Hepatocyte (in vitro differentiated cells): ENCODE measurements around the gene MARCHF2. TPM values are rescaled to one million over a fixed set of nuclear protein-coding genes. Genes with fewer than 3 reads are reported as not detected.

Source experiments
- DNase-seq: peaks from one replicate; pipeline ENCODE4 v3.0.0-alpha.2; 2016; ENCODE audit warnings: low spot score
- H2AFZ ChIP-seq: fragments of 200-600 bp; sonication (generic); 2 replicates; pipeline ENCODE4 v1.6.0; 2016; ENCODE audit warnings: antibody characterized with exemption, mild to moderate bottlenecking
- H3K27ac ChIP-seq: fragments of 200-600 bp; sonication (generic); 2 replicates; pipeline ENCODE4 v1.5.1; 2016; ENCODE audit warnings: mild to moderate bottlenecking
- H3K27me3 ChIP-seq: fragments of 200-600 bp; sonication (generic); 2 replicates; pipeline ENCODE4 v1.6.1; 2016
- H3K36me3 ChIP-seq: fragments of 200-600 bp; sonication (generic); replicated peaks from 2 replicates; pipeline ENCODE4 v1.5.1; 2016; ENCODE audit warnings: low read depth; ENCODE audit not compliant: insufficient read depth
- H3K4me1 ChIP-seq: fragments of 200-600 bp; sonication (generic); 2 replicates; pipeline ENCODE4 v1.5.1; 2016; ENCODE audit warnings: mild to moderate bottlenecking, moderate library complexity; ENCODE audit not compliant: insufficient read depth
- H3K4me2 ChIP-seq: fragments of 200-600 bp; sonication (generic); 2 replicates; pipeline ENCODE4 v1.6.0; 2016
- H3K4me3 ChIP-seq: fragments of 200-600 bp; sonication (generic); 2 replicates; pipeline ENCODE4 v1.5.1; 2016; ENCODE audit warnings: mild to moderate bottlenecking
- H3K79me2 ChIP-seq: fragments of 200-600 bp; sonication (generic); 2 replicates; pipeline ENCODE4 v1.6.0; 2017; ENCODE audit warnings: mild to moderate bottlenecking
- H3K9me2 ChIP-seq: fragments of 200-600 bp; sonication (generic); replicated peaks from 2 replicates; pipeline ENCODE4 v1.6.0; 2017; ENCODE audit warnings: mild to moderate bottlenecking; ENCODE audit not compliant: insufficient read depth
- H3K9me3 ChIP-seq: fragments of 200-600 bp; sonication (generic); 2 replicates; pipeline ENCODE4 v1.5.1; 2016; ENCODE audit warnings: low read depth, mild to moderate bottlenecking
- H4K20me1 ChIP-seq: fragments of 200-600 bp; sonication (generic); 2 replicates; pipeline ENCODE4 v1.6.0; 2016; ENCODE audit warnings: mild to moderate bottlenecking; ENCODE audit not compliant: insufficient read depth, poor library complexity, severe bottlenecking
- CTCF ChIP-seq: fragments of 200-600 bp; sonication (generic); IDR thresholded peaks from 2 replicates; pipeline ENCODE4 v1.5.1; 2016; ENCODE audit warnings: antibody characterized with exemption, mild to moderate bottlenecking; ENCODE audit not compliant: poor library complexity
- EZH2 ChIP-seq: fragments of 200-600 bp; sonication (generic); IDR thresholded peaks from 2 replicates; pipeline ENCODE4 v1.6.1; 2016; ENCODE audit warnings: antibody characterized with exemption, mild to moderate bottlenecking, borderline replicate concordance
- EZH2phosphoT487 ChIP-seq: fragments of 200-600 bp; sonication (generic); IDR thresholded peaks from one replicate; pipeline ENCODE4 v1.6.1; 2018; ENCODE audit warnings: antibody characterized with exemption, mild to moderate bottlenecking, low read depth, moderate library complexity; ENCODE audit not compliant: unreplicated experiment, severe bottlenecking
- WGBS: methylation state at CpG from one replicate; pipeline ENCODE4 v1.1.6; 2016; ENCODE audit warnings: low lambda C conversion rate; ENCODE audit errors: missing lambda C conversion rate; 5-methylcytosine and 5-hydroxymethylcytosine counted together
- microRNA-seq: library from miRNA; unstranded; fragments of <30 nt; microRNA quantifications from one replicate; pipeline ENCODE4, GENCODE V29; 2017
- polyA plus RNA-seq: library from polyadenylated mRNA; unstranded; fragments of >200 nt; fragmentation: Nextera tagmentation; extraction: Ambion mirVana; gene quantifications from 2 replicates; pipeline ENCODE4 v1.2.1, GENCODE V29; 2016
- small RNA-seq: library from RNA; depleted of rRNA; stranded (forward); fragments of <200 nt; gene quantifications from one replicate; pipeline ENCODE3, GENCODE V24; 2014
- total RNA-seq: library from RNA; depleted of rRNA; stranded (reverse); fragments of >200 nt; gene quantifications from 2 replicates; pipeline ENCODE4 v1.2.3, GENCODE V29; 2014

MARCHF2 gene
- total and polyA plus RNA-seq, 2 experiments from 2014 or later, result 38.5 to 73.5 TPM

DNA sequence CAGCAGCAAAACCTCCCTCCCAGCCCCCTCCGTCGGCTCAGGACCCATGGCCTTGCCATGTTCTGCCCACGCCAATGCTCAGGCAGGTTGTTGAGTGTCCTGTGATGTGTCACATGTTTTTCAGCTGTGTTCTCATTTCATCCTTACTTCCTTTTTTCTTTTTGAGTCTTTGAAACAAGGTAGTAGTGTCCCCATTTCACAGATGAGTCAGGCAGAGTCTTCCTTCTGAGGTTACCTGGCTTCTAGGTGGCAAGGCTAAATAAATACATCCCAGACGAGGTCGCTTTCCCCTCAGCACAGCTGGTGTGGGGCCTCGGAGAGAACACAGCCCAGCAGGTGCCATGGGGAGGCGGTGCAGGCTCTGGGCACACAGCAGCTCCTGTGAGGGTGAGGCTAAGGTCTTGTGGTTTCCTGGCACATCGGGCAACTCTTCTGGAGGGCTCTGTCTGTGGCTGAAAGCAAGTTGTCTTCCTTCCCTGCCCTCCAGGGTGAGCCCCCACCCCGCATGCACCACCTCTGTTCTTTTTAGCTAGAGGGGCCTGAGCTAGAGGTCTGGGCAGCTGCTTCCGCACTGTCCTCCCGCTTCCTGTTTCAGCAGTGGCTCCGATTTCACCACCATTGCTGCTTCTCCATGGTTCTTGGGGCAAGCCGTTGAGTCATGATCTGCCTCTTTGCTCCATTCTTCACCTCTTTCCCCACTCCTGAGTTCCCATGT, 74.2 kb downstream of the MARCHF2 start:
- H4K20me1 ChIP-seq, result peaks cover 31% of the 10 kb centered on the region
- no peak for DNase-seq
- WGBS, result 94% methylated on average over 13 of the region's 13 CpGs
- H3K9me3 ChIP-seq, result no peaks in the 10 kb centered on the region
- no peak overlapping the region for H3K4me2 ChIP-seq
- no peak overlapping the region for H2AFZ ChIP-seq
- H3K27ac ChIP-seq, result no peak overlapping the region
- no peaks in the 10 kb centered on the region for H3K4me1 ChIP-seq
- no peak overlapping the region for H3K4me3 ChIP-seq
- H3K27me3 ChIP-seq, result no peaks in the 10 kb centered on the region
- no peaks in the 10 kb centered on the region for H3K36me3 ChIP-seq
- peaks cover 19% of the 10 kb centered on the region for H3K79me2 ChIP-seq
- no peak for TF ChIP-seq CTCF
- TF ChIP-seq EZH2phosphoT487, result no peak
- TF ChIP-seq EZH2, result no peak
- H3K9me2 ChIP-seq, result no peaks in the 10 kb centered on the region

DNA sequence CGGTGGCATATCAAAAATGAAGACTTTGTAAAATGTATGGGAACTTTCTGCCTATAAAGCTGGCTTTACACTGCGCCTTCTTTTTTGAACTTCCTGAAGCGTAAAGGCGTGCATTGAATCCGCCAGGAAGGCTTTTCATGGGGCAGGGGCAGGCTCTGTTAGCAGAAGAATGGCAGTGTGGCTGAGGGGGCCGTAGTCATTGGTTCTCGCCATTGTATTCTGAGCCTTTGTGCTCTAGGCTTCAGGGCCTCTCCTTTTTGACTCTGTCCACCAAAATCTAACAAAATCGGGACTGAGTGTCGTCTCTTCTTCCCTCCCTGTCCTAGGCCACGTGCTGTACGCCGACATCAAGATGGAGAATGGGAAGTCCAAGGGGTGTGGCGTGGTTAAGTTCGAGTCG, 75.3 kb downstream of the MARCHF2 start:
- Histone ChIP-seq H3K79me2 (peaks cover 9% of the 10 kb centered on the region), H3K4me1 (no peaks in the 10 kb centered on the region), H3K9me3 (no peaks in the 10 kb centered on the region), H2AFZ (no peak overlapping the region), H3K4me2 (no peak overlapping the region), H3K4me3 (no peak overlapping the region), H3K27me3 (no peaks in the 10 kb centered on the region), H3K9me2 (no peaks in the 10 kb centered on the region), H3K36me3 (no peaks in the 10 kb centered on the region), H3K27ac (no peak overlapping the region), H4K20me1 (peaks cover 20% of the 10 kb centered on the region)
- no peak for DNase-seq
- 88% methylated on average over 15 of the region's 15 CpGs for WGBS
- no peak for TF ChIP-seq EZH2phosphoT487
- no peak for TF ChIP-seq EZH2

Small RNA genes within 50 kb of the gene (microRNA-seq; reads per million reads assigned to microRNA genes)
- gene MIR4999, result 2.7 reads per million

Small RNA genes within 50 kb of the gene (small RNA-seq; reads per million reads assigned to genes)
- gene MIR4999, result not detected

Other genes with a start within 250 kb of the MARCHF2 start
- 79.6 and 82.6 TPM in 2 replicates for gene CERS4, start 203.9 kb upstream of the MARCHF2 start, total RNA-seq
- 69.2 and 86.0 TPM in 2 replicates for gene CERS4, start 203.9 kb upstream of the MARCHF2 start, polyA plus RNA-seq
- gene CD320, start 104.9 kb upstream of the MARCHF2 start, total RNA-seq, result 44.5 and 53.8 TPM in 2 replicates
- gene CD320, start 104.9 kb upstream of the MARCHF2 start, polyA plus RNA-seq, result 77.5 and 91.4 TPM in 2 replicates
- gene NDUFA7, start 91.9 kb upstream of the MARCHF2 start, total RNA-seq, result 34.4 and 44.9 TPM in 2 replicates
- gene NDUFA7, start 91.9 kb upstream of the MARCHF2 start, polyA plus RNA-seq, result 115 and 124 TPM in 2 replicates
- 293 and 312 TPM in 2 replicates for gene RPS28, start 91.8 kb upstream of the MARCHF2 start, total RNA-seq
- gene RPS28, start 91.8 kb upstream of the MARCHF2 start, polyA plus RNA-seq, result 683 and 693 TPM in 2 replicates
- gene KANK3, start 70.0 kb upstream of the MARCHF2 start, total RNA-seq, result 0.56 and 3.2 TPM in 2 replicates
- 1.2 TPM in 1 of 2 replicates, not detected in the other for gene KANK3, start 70.0 kb upstream of the MARCHF2 start, polyA plus RNA-seq
- 12.0 and 14.7 TPM in 2 replicates for gene ANGPTL4, start 49.1 kb upstream of the MARCHF2 start, total RNA-seq
- gene ANGPTL4, start 49.1 kb upstream of the MARCHF2 start, polyA plus RNA-seq, result 23.4 and 26.3 TPM in 2 replicates
- gene RAB11B, start 22.9 kb upstream of the MARCHF2 start, total RNA-seq, result 30.9 and 47.1 TPM in 2 replicates
- 174 and 216 TPM in 2 replicates for gene RAB11B, start 22.9 kb upstream of the MARCHF2 start, polyA plus RNA-seq
- 64.7 and 69.3 TPM in 2 replicates for gene HNRNPM, start 31.7 kb downstream of the MARCHF2 start, total RNA-seq
- 159 and 161 TPM in 2 replicates for gene HNRNPM, start 31.7 kb downstream of the MARCHF2 start, polyA plus RNA-seq
- 0.44 and 0.73 TPM in 2 replicates for gene PRAM1, start 89.3 kb downstream of the MARCHF2 start, total RNA-seq
- gene PRAM1, start 89.3 kb downstream of the MARCHF2 start, polyA plus RNA-seq, result 0.48 and 0.91 TPM in 2 replicates
- gene ZNF414, start 100.9 kb downstream of the MARCHF2 start, total RNA-seq, result 3.8 and 5.7 TPM in 2 replicates
- 54.2 and 54.3 TPM in 2 replicates for gene ZNF414, start 100.9 kb downstream of the MARCHF2 start, polyA plus RNA-seq
- 0.13 and 0.92 TPM in 2 replicates for gene MYO1F, start 164.1 kb downstream of the MARCHF2 start, total RNA-seq
- gene MYO1F, start 164.1 kb downstream of the MARCHF2 start, polyA plus RNA-seq, result 1.0 and 3.1 TPM in 2 replicates
- 22.1 and 31.9 TPM in 2 replicates for gene ADAMTS10, start 197.4 kb downstream of the MARCHF2 start, total RNA-seq
- 15.8 and 28.5 TPM in 2 replicates for gene ADAMTS10, start 197.4 kb downstream of the MARCHF2 start, polyA plus RNA-seq
- not detected in 2 replicates for gene NFILZ, start 217.3 kb downstream of the MARCHF2 start, total RNA-seq
- not detected in 2 replicates for gene NFILZ, start 217.3 kb downstream of the MARCHF2 start, polyA plus RNA-seq